Measurements from ENCODE around the gene ATP5F1E. TPM values are rescaled to one million over a fixed set of nuclear protein-coding genes. Genes with fewer than 3 reads are reported as not detected.

The ATP5F1E gene
- total RNA-seq, 2 donors from 2014 or later, result 41.3 to 42.0 TPM

DNA sequence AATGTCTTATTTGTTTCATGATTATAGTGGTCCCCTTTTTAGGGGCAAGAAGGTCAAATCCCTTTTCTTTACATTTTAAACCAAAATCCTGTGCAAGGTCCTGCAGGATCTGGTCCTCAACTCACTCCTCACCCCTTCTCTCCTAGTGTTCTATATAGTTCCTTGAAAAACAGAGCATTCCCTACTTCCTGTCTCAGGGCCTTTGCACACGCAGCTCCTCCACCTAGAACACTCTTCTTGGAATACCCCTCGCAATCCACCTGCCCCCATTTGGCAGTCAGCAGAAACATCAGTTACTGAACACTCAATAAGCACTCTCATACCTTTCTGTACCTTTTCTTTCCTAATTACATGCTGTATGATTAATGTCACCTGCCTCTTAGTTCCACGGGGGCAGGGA, 3.2 kb upstream of the ATP5F1E start:
- Histone ChIP-seq H3K27me3 (no peaks in the 10 kb centered on the region), H3K9me3 (no peaks in the 10 kb centered on the region), H3K36me3 (peaks cover 33% of the 10 kb centered on the region), H3K4me3 (no peak overlapping the region), H3K4me1 (peaks cover 0 to 21% of the 10 kb centered on the region in 2 donors), H3K27ac (no peak overlapping the region)
- DNase-seq (ENCODE audit: low spot score), result no peak
- TF ChIP-seq, protein P1, sequence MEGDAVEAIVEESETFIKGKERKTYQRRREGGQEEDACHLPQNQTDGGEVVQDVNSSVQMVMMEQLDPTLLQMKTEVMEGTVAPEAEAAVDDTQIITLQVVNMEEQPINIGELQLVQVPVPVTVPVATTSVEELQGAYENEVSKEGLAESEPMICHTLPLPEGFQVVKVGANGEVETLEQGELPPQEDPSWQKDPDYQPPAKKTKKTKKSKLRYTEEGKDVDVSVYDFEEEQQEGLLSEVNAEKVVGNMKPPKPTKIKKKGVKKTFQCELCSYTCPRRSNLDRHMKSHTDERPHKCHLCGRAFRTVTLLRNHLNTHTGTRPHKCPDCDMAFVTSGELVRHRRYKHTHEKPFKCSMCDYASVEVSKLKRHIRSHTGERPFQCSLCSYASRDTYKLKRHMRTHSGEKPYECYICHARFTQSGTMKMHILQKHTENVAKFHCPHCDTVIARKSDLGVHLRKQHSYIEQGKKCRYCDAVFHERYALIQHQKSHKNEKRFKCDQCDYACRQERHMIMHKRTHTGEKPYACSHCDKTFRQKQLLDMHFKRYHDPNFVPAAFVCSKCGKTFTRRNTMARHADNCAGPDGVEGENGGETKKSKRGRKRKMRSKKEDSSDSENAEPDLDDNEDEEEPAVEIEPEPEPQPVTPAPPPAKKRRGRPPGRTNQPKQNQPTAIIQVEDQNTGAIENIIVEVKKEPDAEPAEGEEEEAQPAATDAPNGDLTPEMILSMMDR (IDR thresholded peaks at IDR 0.05), result no peak

DNA sequence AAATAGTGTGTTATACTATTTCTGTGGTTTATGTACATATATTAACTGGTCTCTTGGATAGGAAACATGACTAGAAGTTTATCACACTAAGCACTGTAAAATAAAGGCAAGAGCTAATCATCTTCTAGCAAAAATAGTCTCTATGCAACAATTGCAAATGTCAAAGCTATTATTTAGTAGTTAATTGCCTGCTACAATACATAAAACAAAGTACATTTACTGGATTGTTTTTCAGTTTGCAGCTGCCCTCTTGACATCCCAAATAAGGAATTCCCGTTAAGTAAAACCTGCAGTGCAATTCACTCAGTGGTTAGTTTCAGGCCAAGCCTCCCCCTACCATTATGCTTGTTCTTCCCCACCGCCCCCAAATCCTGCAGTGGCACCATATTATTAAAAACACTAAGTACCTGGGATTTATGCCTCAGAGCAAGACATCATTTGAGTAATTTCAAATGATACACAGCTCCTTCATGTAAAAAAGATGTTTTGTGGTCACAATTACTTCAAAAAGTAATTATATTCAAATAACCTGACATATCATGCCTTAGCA, 1.6 kb upstream of the ATP5F1E start:
- no peak overlapping the region for H3K27ac ChIP-seq
- TF ChIP-seq, protein P1 (IDR thresholded peaks at IDR 0.05), result no peak

DNA sequence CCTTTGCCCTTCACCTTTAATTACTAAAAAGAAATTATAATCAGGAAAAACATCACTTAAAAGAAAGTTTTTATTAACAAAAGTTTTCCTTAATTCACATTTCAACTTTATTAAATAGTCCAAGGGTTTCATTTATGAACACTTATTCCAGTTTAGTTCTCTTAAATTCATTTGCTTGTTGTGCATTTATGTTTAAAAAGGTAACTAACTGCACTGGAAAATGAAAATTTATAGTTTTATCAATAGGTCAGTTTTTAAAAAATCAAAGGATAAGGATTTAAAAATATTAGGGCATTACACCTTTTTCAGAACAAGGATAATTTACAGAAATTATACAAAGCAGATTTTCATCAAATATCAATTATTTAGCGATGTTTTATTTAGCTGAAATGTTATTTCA, 958 bp upstream of the ATP5F1E start:
- DNase-seq (ENCODE audit: low spot score), result no peak
- Histone ChIP-seq H3K9me3 (no peaks in the 10 kb centered on the region), H3K27ac (peak overlapping the region; percentile 89 to 90), H3K36me3 (peaks cover 51% of the 10 kb centered on the region), H3K4me3 (peak overlapping the region in 1 of 2 donors; percentile 65), H3K4me1 (peaks cover 0 to 38% of the 10 kb centered on the region in 2 donors), H3K27me3 (no peaks in the 10 kb centered on the region)
- TF ChIP-seq, protein P1 (IDR thresholded peaks at IDR 0.05), result no peak

More for the DNA sequence above, 1.6 kb upstream of the ATP5F1E start:
- H3K4me3 ChIP-seq, result no peak overlapping the region
- H3K9me3 ChIP-seq, result no peaks in the 10 kb centered on the region
- H3K36me3 ChIP-seq, result peaks cover 47% of the 10 kb centered on the region
- peaks cover 0 to 33% of the 10 kb centered on the region in 2 donors for H3K4me1 ChIP-seq
- H3K27me3 ChIP-seq, result no peaks in the 10 kb centered on the region
- DNase-seq (ENCODE audit: low spot score), result no peak

GRCh38 chr20:59032713-59033059, 551 bp upstream of the ATP5F1E start:
- Histone ChIP-seq H3K27me3 (no peaks in the 10 kb centered on the region), H3K9me3 (no peaks in the 10 kb centered on the region), H3K4me1 (peaks cover 0 to 42% of the 10 kb centered on the region in 2 donors), H3K36me3 (peaks cover 50% of the 10 kb centered on the region), H3K27ac (peak overlapping the region; percentile 89 to 90), H3K4me3 (peak overlapping the region; percentile 65 to 69)
- TF ChIP-seq, protein P1 (IDR thresholded peaks at IDR 0.05), result peak in 1 of 2 donors; percentile 28
- no peak for DNase-seq (ENCODE audit: low spot score)

DNA sequence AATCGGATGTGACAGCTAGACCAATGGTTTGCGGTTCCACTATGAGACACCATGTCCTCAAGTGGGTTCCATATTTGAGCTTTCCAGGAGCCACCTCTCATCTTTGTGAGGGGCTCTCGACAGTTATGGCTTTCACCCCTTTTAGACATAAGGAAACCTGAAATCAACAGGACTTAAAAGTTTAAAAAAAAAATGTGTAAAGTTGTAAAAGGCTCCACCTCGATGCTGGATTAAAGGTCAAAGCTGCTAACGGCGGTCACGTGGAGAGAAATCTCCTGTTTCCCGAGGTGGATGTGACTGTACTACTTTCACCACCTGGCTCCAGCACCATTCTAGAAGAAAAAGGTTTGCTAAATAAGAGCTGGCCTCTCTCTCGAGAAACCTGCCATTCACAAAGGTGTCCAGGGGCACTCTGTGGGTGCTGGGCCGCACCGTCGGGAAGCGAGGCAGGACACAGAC, 542 bp downstream of the ATP5F1E start:
- H3K9me3 ChIP-seq, result no peaks in the 10 kb centered on the region
- DNase-seq (ENCODE audit: low spot score), result no peak
- peak overlapping the region; percentile 89 to 90 for H3K27ac ChIP-seq
- peak overlapping the region; percentile 65 to 69 for H3K4me3 ChIP-seq
- TF ChIP-seq, protein P1 (IDR thresholded peaks at IDR 0.05), result no peak
- no peaks in the 10 kb centered on the region for H3K27me3 ChIP-seq
- peaks cover 39% of the 10 kb centered on the region for H3K36me3 ChIP-seq
- H3K4me1 ChIP-seq, result peaks cover 0 to 52% of the 10 kb centered on the region in 2 donors
